Smooth muscle cell (in vitro differentiated cells): ENCODE data around the gene FSTL5. TPM values are rescaled to one million over a fixed set of nuclear protein-coding genes. Genes with fewer than 3 reads are reported as not detected.

ENCODE experiments used
- DNase-seq: peaks from one replicate; lab custom pipeline; 2025; ENCODE audit not compliant: unreplicated experiment; lab: John Stamatoyannopoulos, UW
- H2AFZ ChIP-seq: fragments of 200-600 bp; sonication (generic); 2 replicates; pipeline ENCODE4 v1.6.0; 2016; ENCODE audit warnings: antibody characterized with exemption, low read depth, mild to moderate bottlenecking
- H3F3A ChIP-seq: fragments of 200-600 bp; sonication (generic); 2 replicates; pipeline ENCODE4 v1.6.0; 2017; ENCODE audit warnings: antibody characterized with exemption, low read depth
- H3K27ac ChIP-seq: fragments of 200-600 bp; sonication (generic); 2 replicates; pipeline ENCODE4 v1.5.1; 2016; ENCODE audit warnings: low read depth, mild to moderate bottlenecking
- H3K27me3 ChIP-seq: fragments of 200-600 bp; sonication (generic); 2 replicates; pipeline ENCODE4 v1.6.1; 2016; ENCODE audit warnings: low read depth, mild to moderate bottlenecking
- H3K36me3 ChIP-seq: fragments of 200-600 bp; sonication (generic); 2 replicates; pipeline ENCODE4 v1.5.1; 2016; ENCODE audit warnings: low read depth
- H3K4me1 ChIP-seq: fragments of 200-600 bp; sonication (generic); 2 replicates; pipeline ENCODE4 v1.5.1; 2016; ENCODE audit warnings: low read depth
- H3K4me2 ChIP-seq: fragments of 200-600 bp; sonication (generic); 2 replicates; pipeline ENCODE4 v1.6.0; 2016; ENCODE audit warnings: mild to moderate bottlenecking
- H3K4me3 ChIP-seq: fragments of 200-600 bp; sonication (generic); 2 replicates; pipeline ENCODE4 v1.5.1; 2016; ENCODE audit warnings: mild to moderate bottlenecking
- H3K79me2 ChIP-seq: fragments of 200-600 bp; sonication (generic); 2 replicates; pipeline ENCODE4 v1.6.0; 2016; ENCODE audit warnings: low read depth, mild to moderate bottlenecking
- H3K9ac ChIP-seq: fragments of 200-600 bp; sonication (generic); 2 replicates; pipeline ENCODE4 v1.6.0; 2016; ENCODE audit warnings: low read depth
- H3K9me3 ChIP-seq: fragments of 200-600 bp; sonication (generic); replicated peaks from 2 replicates; pipeline ENCODE4 v1.5.1; 2016; ENCODE audit warnings: low read depth
- H4K20me1 ChIP-seq: fragments of 200-600 bp; sonication (generic); 2 replicates; pipeline ENCODE4 v1.6.0; 2016; ENCODE audit warnings: low read depth
- CTCF ChIP-seq: fragments of 200-600 bp; sonication (generic); IDR thresholded peaks from 2 replicates; pipeline ENCODE4 v1.5.1; 2017; ENCODE audit warnings: borderline replicate concordance, mild to moderate bottlenecking, antibody characterized with exemption; ENCODE audit not compliant: insufficient read depth, poor library complexity, severe bottlenecking
- WGBS: methylation state at CpG from one replicate; pipeline ENCODE4 v1.1.7; 2016; ENCODE audit warnings: low lambda C conversion rate; 5-methylcytosine and 5-hydroxymethylcytosine counted together
- polyA plus RNA-seq: library from polyadenylated mRNA; unstranded; fragments of >200 nt; fragmentation: Nextera tagmentation; extraction: Ambion mirVana; gene quantifications from 2 replicates; pipeline ENCODE4 v1.2.1, GENCODE V29; 2016
- total RNA-seq: library from RNA; depleted of rRNA; stranded (reverse); fragments of >200 nt; gene quantifications from 2 replicates; pipeline ENCODE4 v1.2.3, GENCODE V29; 2014

FSTL5 gene
- total and polyA plus RNA-seq, 2 experiments from 2014 or later = 0.04 TPM; not detected in 1

DNA sequence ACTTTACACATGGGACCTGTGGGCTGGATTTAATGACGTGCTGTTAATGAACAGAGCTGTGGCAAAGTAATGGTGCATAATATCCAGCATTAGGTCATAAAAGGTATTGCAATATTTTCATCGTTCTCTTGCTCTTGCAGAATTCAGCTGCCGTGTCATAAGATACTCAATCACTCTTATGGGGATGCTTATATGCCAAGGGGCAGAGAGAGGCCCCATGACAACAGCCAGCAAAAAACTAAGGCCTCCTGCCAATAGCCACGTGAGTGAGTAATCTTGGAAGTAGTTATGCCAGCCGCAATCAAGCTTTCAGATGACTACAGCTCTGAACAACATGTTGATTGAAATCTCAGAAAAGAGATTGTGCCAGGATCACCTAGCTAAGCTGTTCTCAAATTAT, 616.9 kb downstream of the FSTL5 start:
- Histone ChIP-seq H4K20me1 (no peaks in the 10 kb centered on the region), H2AFZ (no peak overlapping the region), H3K4me3 (no peak overlapping the region), H3K4me1 (no peaks in the 10 kb centered on the region), H3F3A (no peaks in the 10 kb centered on the region), H3K36me3 (no peaks in the 10 kb centered on the region), H3K27me3 (no peaks in the 10 kb centered on the region), H3K9ac (no peak overlapping the region), H3K4me2 (no peak overlapping the region), H3K27ac (no peak overlapping the region), H3K9me3 (no peaks in the 10 kb centered on the region), H3K79me2 (no peaks in the 10 kb centered on the region)
- TF ChIP-seq CTCF = no peak
- 82% methylated on average over 5 of the region's 5 CpGs for WGBS
- no peak for DNase-seq

DNA sequence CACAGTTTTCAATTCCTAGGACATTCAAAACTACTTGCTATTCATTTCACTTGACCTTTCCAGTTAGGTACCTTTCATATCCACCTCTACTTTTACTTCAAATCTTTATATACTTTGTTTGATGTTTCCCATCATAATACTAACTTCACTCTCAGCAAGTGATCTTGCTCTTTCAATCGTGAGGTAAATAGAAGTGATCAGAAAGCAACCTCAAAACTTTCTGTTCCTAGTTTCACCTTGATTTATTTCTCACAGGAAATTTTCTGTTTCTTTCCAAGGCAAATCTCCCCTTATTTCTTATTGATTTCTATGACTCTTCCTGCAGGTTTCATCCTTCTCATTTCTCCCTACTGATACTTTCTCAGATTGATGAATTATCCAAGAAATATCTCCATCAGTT, 623.5 kb downstream of the FSTL5 start:
- Histone ChIP-seq H3K4me2 (no peak overlapping the region), H4K20me1 (no peaks in the 10 kb centered on the region), H3K4me3 (no peak overlapping the region), H3K36me3 (no peaks in the 10 kb centered on the region), H3K4me1 (no peaks in the 10 kb centered on the region), H3K79me2 (no peaks in the 10 kb centered on the region), H3F3A (no peaks in the 10 kb centered on the region), H3K27me3 (no peaks in the 10 kb centered on the region), H3K27ac (no peak overlapping the region), H3K9ac (no peak overlapping the region), H3K9me3 (no peaks in the 10 kb centered on the region), H2AFZ (no peak overlapping the region)
- WGBS = 96% methylated on average over 1 of the region's 1 CpG
- DNase-seq = no peak
- no peak for TF ChIP-seq CTCF

DNA sequence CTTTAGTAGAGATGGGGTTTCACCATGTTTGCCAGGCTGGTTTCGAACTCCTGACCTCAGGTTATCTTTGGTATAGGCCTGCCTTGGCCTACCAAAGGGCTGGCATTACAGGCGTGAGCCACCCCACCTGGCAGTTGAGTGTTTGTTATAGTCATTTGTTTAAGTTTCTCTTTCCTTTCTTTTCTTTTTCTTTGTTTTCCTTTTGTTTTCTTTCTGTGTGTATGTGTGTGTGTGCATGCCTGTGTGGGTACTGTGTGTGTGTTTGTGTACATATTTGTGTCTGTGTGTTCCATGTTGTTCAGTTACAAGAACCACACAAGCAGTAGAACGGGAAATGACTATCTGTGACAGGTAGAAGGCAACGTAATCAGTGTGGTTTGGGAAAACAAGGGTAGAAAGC, 624.9 kb downstream of the FSTL5 start:
- TF ChIP-seq CTCF = no peak
- Histone ChIP-seq H3K36me3 (no peaks in the 10 kb centered on the region), H4K20me1 (no peaks in the 10 kb centered on the region), H3K27me3 (no peaks in the 10 kb centered on the region), H3K27ac (no peak overlapping the region), H3K79me2 (no peaks in the 10 kb centered on the region), H3K9ac (no peak overlapping the region), H3F3A (no peaks in the 10 kb centered on the region), H3K4me2 (no peak overlapping the region), H2AFZ (no peak overlapping the region), H3K9me3 (no peaks in the 10 kb centered on the region), H3K4me1 (no peaks in the 10 kb centered on the region), H3K4me3 (no peak overlapping the region)
- 87% methylated on average over 4 of the region's 4 CpGs for WGBS
- no peak for DNase-seq

DNA sequence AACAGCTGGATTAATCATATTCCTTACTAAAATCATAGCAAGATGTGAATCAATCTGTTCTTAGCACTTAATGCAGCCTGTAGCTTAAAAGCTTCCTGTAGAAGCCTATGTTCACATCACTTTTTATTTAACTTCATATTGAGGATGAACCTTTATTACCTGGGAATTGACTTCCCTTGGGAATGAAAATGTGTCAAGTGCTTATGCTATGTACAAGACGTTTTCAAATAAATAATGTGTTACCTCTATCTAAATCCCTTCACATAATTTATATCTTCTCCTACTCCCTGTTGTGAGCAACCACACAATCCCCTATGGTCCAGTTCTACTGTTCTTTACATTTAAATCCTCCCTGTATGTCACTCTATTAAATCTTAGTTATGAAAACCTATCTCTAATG, 633.1 kb downstream of the FSTL5 start:
- H3K9ac ChIP-seq = no peak overlapping the region
- H3K79me2 ChIP-seq = no peaks in the 10 kb centered on the region
- no peaks in the 10 kb centered on the region for H3K36me3 ChIP-seq
- H3K27ac ChIP-seq = no peak overlapping the region
- no peaks in the 10 kb centered on the region for H3K9me3 ChIP-seq
- no peaks in the 10 kb centered on the region for H3K4me1 ChIP-seq
- H4K20me1 ChIP-seq = no peaks in the 10 kb centered on the region
- no peaks in the 10 kb centered on the region for H3F3A ChIP-seq
- TF ChIP-seq CTCF = no peak
- H3K27me3 ChIP-seq = no peaks in the 10 kb centered on the region
- no peak overlapping the region for H3K4me2 ChIP-seq
- DNase-seq = no peak
- H3K4me3 ChIP-seq = no peak overlapping the region
- H2AFZ ChIP-seq = no peak overlapping the region
- WGBS = 46% methylated on average over 1 of the region's 1 CpG
